Gastrocnemius medialis (tissue), 4 donors: ENCODE data around the gene DPPA2.

Experiments
- CTCF ChIP-seq, 5 experiments: fragments of 450-650 bp in 3 of 5; fragments of 200-600 bp in 2 of 5; sonication (generic) in 2 of 5; IDR thresholded peaks in 4 of 5; conservative IDR thresholded peaks in 1 of 5; 1 replicate in 4 of 5; 2 replicates in 1 of 5; pipeline ENCODE4 v1.5.1; 2016 to 2019; ENCODE audit warnings: antibody characterized with exemption in 5 of 5, mild to moderate bottlenecking in 3 of 5, moderate library complexity in 3 of 5
- POLR2A ChIP-seq, 2 donors: fragments of 450-650 bp; IDR thresholded peaks; one replicate each; pipeline ENCODE4 v1.6.1; 2017; ENCODE audit warnings: antibody characterized with exemption in 2 of 2, mild to moderate bottlenecking in 2 of 2, moderate library complexity in 2 of 2

- TF ChIP-seq CTCF (IDR thresholded peaks at IDR 0.05 in 4 of 5, conservative IDR thresholded peaks at IDR 0.05 in 1 of 5) (no peak), POLR2A (IDR thresholded peaks at IDR 0.05) (no peak)
Measured at GRCh38 chr3:109346770-109347295, 30.5 kb upstream of the DPPA2 start.
